A549 treated with RU486 at 1 μM for 4 hours (cell line): ENCODE data around the gene LRRFIP2. TPM values are rescaled to one million over a fixed set of nuclear protein-coding genes. Genes with fewer than 3 reads are reported as not detected.

Experiments used
- total RNA-seq: library from RNA; stranded (reverse); fragments of 200-300 nt; extraction: Qiagen RNA extraction; gene quantifications from 5 replicates; pipeline ENCODE4 v1.2.3, GENCODE V29; 2022; ENCODE audit warnings: low read depth

The LRRFIP2 gene, protein sequence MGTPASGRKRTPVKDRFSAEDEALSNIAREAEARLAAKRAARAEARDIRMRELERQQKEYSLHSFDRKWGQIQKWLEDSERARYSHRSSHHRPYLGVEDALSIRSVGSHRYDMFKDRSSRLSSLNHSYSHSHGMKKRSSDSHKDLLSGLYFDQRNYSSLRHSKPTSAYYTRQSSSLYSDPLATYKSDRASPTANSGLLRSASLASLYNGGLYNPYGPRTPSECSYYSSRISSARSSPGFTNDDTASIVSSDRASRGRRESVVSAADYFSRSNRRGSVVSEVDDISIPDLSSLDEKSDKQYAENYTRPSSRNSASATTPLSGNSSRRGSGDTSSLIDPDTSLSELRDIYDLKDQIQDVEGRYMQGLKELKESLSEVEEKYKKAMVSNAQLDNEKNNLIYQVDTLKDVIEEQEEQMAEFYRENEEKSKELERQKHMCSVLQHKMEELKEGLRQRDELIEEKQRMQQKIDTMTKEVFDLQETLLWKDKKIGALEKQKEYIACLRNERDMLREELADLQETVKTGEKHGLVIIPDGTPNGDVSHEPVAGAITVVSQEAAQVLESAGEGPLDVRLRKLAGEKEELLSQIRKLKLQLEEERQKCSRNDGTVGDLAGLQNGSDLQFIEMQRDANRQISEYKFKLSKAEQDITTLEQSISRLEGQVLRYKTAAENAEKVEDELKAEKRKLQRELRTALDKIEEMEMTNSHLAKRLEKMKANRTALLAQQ
- 50.0 to 68.8 TPM (median 56.9 TPM) in 5 replicates for total RNA-seq

DNA sequence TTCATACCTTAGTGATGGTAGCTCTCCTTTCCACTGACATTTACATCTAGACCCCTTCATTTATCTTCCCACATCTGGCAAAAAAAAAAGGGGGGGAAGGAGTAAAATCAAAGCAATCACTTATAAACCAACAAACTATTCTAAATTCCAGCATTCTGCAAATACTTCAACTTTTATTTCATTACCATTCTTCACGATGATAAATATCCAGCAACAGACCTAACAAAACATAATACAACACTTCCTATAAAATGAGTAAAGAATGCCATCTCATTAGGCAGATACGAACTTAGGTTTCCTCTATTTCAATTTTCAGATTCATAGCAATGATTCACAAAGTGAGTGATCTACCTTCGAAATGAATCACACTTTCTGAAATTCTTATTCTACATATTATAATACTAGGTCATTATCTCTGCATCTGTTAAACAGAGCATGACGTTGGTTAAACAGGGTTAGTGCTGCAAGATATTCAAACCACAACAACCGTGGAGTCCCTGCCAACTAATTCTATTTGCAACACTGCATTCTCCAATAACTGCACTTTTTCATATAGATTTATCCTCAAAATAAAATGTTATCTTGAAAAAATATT, at the start of gene LRRFIP2:
Gene LRRFIP2, minus strand, starts transcription at position 51 of the 595 bp plus-strand sequence. CDS start 25,599 bp downstream, outside the sequence.

Other genes starting within 250 kb of the LRRFIP2 start
- 0.93 to 2.4 TPM (median 1.8 TPM) in 5 replicates for gene TRANK1, start 229.5 kb downstream of the LRRFIP2 start, total RNA-seq
- gene EPM2AIP1, start 181.5 kb downstream of the LRRFIP2 start, total RNA-seq = 3.9 to 7.1 TPM (median 6.7 TPM) in 5 replicates
- gene MLH1, start 181.1 kb downstream of the LRRFIP2 start, total RNA-seq = 31.4 to 44.6 TPM (median 32.2 TPM) in 5 replicates
- gene GOLGA4, start 68.7 kb upstream of the LRRFIP2 start, total RNA-seq = 23.4 to 38.7 TPM (median 35.0 TPM) in 5 replicates